Ovary (tissue), 3 donors: ENCODE results near the gene CFAP206.

ENCODE experiments used
- CTCF ChIP-seq, 3 donors: fragments of 450-650 bp in 2 of 3; fragments of 200-600 bp in 1 of 3; IDR thresholded peaks; one replicate each; pipeline versions ENCODE4 v1.5.1 to v1.8.0; 2016 to 2022; ENCODE audit warnings: antibody characterized with exemption in 3 of 3, mild to moderate bottlenecking in 1 of 3
- EP300 ChIP-seq: sonication (generic); formaldehyde crosslinking; IDR thresholded peaks from one replicate; pipeline ENCODE4 v1.6.1; 2017; ENCODE audit warnings: antibody characterized with exemption
- POLR2A ChIP-seq: fragments of 450-650 bp; IDR thresholded peaks from one replicate; pipeline ENCODE4 v1.6.1; 2017; ENCODE audit warnings: antibody characterized with exemption, mild to moderate bottlenecking, moderate library complexity
- donor health status: DM: no; HTN: no; CAD: no.

DNA sequence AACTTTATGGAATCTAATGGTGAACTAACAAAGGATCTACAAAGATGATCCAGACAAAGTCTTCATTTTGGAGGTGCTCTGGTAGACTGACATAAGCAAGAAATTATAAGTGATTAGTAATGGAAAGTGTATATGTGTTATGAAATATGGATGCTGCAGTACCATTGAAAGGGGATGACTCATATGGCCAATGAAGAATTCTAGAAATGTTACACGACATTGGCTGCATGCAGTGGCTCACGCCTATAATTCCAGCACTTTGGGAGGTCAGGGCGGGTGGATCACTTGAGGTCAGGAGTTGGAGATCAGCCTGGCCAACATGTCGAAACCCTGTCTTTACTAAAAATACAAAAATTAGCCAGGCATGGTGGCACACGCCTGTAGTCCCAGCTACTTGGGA is 23.5 kb downstream of the CFAP206 start:
- TF ChIP-seq CTCF (IDR thresholded peaks at IDR 0.05) (no peak), POLR2A (no peak), EP300 (no peak)
